Measurements from ENCODE around the gene OR6K3. TPM values are rescaled to one million over a fixed set of nuclear protein-coding genes. Genes with fewer than 3 reads are reported as not detected.

The OR6K3 gene
- total and polyA plus RNA-seq, 2 donors (not counting 1 experiment from before 2014, with no cell fraction given) = not detected

DNA sequence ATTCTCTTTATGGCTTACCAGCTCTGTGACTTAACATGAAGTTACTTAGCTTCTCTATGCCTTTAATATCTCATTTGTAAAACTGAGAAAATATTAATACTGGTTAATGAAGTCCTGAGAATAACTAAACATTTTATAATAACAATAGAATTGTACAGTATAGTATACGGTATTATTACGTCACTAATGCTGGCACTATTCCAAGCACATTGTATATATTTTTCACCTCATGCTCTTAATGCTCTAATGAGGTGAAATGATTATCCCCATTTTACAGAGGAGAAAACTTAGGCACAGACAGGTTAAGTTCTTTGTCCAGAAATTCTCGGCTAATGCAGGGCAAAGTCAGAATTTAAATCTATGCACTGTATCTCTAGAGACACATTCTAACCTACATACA lies 856 bp downstream of the OR6K3 start:
- Histone ChIP-seq H3K9me3 (ENCODE audit: control insufficient read depth, insufficient read depth, low read depth, low read length) (no peaks in the 10 kb centered on the region), H2AFZ (ENCODE audit: low read length) (no peak overlapping the region), H3K4me2 (ENCODE audit: extremely low read depth, insufficient read depth, low read length) (no peak overlapping the region), H3K4me3 (replicated peaks in 1 of 4; ENCODE audit: control extremely low read depth in 1 of 4, insufficient read depth in 1 of 4, low read depth in 3 of 4, low read length in 4 of 4) (no peak overlapping the region), H3K27me3 (ENCODE audit: control insufficient read depth, insufficient read depth, low read length) (no peaks in the 10 kb centered on the region), H3K27ac (ENCODE audit: insufficient read depth, low read length) (no peak overlapping the region), H4K20me1 (ENCODE audit: control insufficient read depth, extremely low read depth, insufficient read depth, low read length) (no peaks in the 10 kb centered on the region), H3K36me3 (ENCODE audit: control insufficient read depth, insufficient read depth, low read length) (no peaks in the 10 kb centered on the region), H3K4me1 (ENCODE audit: control insufficient read depth, extremely low read depth, insufficient read depth, low read length) (no peaks in the 10 kb centered on the region), H3K79me2 (ENCODE audit: control insufficient read depth, insufficient read depth, low read length) (no peaks in the 10 kb centered on the region), H3K9ac (ENCODE audit: insufficient read depth, low read length) (no peak overlapping the region)
- no peak for DNase-seq (ENCODE audit: low read depth in 2 of 2)
- TF ChIP-seq, protein P1, sequence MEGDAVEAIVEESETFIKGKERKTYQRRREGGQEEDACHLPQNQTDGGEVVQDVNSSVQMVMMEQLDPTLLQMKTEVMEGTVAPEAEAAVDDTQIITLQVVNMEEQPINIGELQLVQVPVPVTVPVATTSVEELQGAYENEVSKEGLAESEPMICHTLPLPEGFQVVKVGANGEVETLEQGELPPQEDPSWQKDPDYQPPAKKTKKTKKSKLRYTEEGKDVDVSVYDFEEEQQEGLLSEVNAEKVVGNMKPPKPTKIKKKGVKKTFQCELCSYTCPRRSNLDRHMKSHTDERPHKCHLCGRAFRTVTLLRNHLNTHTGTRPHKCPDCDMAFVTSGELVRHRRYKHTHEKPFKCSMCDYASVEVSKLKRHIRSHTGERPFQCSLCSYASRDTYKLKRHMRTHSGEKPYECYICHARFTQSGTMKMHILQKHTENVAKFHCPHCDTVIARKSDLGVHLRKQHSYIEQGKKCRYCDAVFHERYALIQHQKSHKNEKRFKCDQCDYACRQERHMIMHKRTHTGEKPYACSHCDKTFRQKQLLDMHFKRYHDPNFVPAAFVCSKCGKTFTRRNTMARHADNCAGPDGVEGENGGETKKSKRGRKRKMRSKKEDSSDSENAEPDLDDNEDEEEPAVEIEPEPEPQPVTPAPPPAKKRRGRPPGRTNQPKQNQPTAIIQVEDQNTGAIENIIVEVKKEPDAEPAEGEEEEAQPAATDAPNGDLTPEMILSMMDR (conservative IDR thresholded peaks at IDR 0.05 in 1 of 2, IDR thresholded peaks at IDR 0.05 in 1 of 2; ENCODE audit: low read depth in 1 of 2, low read length in 2 of 2) = no peak
- TF ChIP-seq EZH2 (IDR thresholded peaks at IDR 0.05; ENCODE audit: low read length, missing control alignments) = no peak

DNA sequence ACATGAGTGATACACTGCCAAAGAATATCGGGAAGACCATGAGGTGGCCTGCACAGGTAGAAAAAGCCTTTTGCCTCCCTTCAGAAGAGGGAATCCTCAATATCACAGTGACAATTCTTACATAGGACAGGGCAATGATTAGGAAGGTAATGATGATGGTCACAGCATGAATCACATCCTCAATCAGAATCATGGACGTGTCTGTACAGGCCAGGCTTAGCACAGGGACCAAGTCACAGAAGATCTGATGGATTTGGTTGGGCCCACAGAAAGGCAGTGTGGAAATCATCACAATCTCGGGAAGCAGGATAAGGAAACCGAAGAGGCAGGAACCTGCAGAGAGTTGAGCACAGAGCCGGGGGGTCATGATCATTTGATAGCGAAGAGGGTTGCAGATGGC lies 3.2 kb downstream of the OR6K3 start:
- no peak for DNase-seq (ENCODE audit: low read depth in 2 of 2)
- no peak overlapping the region for H3K27ac ChIP-seq (ENCODE audit: insufficient read depth, low read length)
- H3K79me2 ChIP-seq (ENCODE audit: control insufficient read depth, insufficient read depth, low read length) = no peaks in the 10 kb centered on the region
- H3K9me3 ChIP-seq (ENCODE audit: control insufficient read depth, insufficient read depth, low read depth, low read length) = no peaks in the 10 kb centered on the region
- no peaks in the 10 kb centered on the region for H4K20me1 ChIP-seq (ENCODE audit: control insufficient read depth, extremely low read depth, insufficient read depth, low read length)
- H3K4me2 ChIP-seq (ENCODE audit: extremely low read depth, insufficient read depth, low read length) = no peak overlapping the region
- no peaks in the 10 kb centered on the region for H3K36me3 ChIP-seq (ENCODE audit: control insufficient read depth, insufficient read depth, low read length)
- H3K4me1 ChIP-seq (ENCODE audit: control insufficient read depth, extremely low read depth, insufficient read depth, low read length) = no peaks in the 10 kb centered on the region
- no peaks in the 10 kb centered on the region for H3K27me3 ChIP-seq (ENCODE audit: control insufficient read depth, insufficient read depth, low read length)
- no peak overlapping the region for H3K9ac ChIP-seq (ENCODE audit: insufficient read depth, low read length)
- no peak overlapping the region for H2AFZ ChIP-seq (ENCODE audit: low read length)
- TF ChIP-seq, protein P1 (conservative IDR thresholded peaks at IDR 0.05 in 1 of 2, IDR thresholded peaks at IDR 0.05 in 1 of 2; ENCODE audit: low read depth in 1 of 2, low read length in 2 of 2) = no peak
- no peak for TF ChIP-seq EZH2 (IDR thresholded peaks at IDR 0.05; ENCODE audit: low read length, missing control alignments)
- H3K4me3 ChIP-seq (replicated peaks in 1 of 4; ENCODE audit: control extremely low read depth in 1 of 4, insufficient read depth in 1 of 4, low read depth in 3 of 4, low read length in 4 of 4) = no peak overlapping the region

DNA sequence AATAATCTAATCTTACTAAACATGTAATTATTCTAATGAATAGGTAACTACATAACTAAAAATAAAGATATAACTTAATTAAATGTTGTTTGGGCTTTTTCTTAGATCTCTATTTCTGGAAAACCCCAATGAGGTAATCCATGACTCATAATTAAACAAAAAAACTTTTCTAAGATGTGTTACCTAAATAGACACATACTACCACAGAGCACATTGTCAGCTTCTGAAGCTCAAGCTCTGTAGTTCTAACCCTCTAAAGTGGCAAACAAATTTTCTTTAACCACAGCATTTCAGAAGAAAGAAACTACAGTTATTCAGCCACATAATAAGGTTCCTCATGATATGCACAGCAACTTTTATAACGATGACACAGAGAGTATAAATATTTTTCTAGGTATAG lies 4.2 kb downstream of the OR6K3 start:
- H3K4me2 ChIP-seq (ENCODE audit: extremely low read depth, insufficient read depth, low read length) = no peak overlapping the region
- no peak overlapping the region for H2AFZ ChIP-seq (ENCODE audit: low read length)
- no peaks in the 10 kb centered on the region for H3K9me3 ChIP-seq (ENCODE audit: control insufficient read depth, insufficient read depth, low read depth, low read length)
- no peak overlapping the region for H3K27ac ChIP-seq (ENCODE audit: insufficient read depth, low read length)
- H3K4me1 ChIP-seq (ENCODE audit: control insufficient read depth, extremely low read depth, insufficient read depth, low read length) = no peaks in the 10 kb centered on the region
- TF ChIP-seq EZH2 (IDR thresholded peaks at IDR 0.05; ENCODE audit: low read length, missing control alignments) = no peak
- TF ChIP-seq, protein P1 (conservative IDR thresholded peaks at IDR 0.05 in 1 of 2, IDR thresholded peaks at IDR 0.05 in 1 of 2; ENCODE audit: low read depth in 1 of 2, low read length in 2 of 2) = no peak
- H3K36me3 ChIP-seq (ENCODE audit: control insufficient read depth, insufficient read depth, low read length) = no peaks in the 10 kb centered on the region
- H3K9ac ChIP-seq (ENCODE audit: insufficient read depth, low read length) = no peak overlapping the region
- no peak overlapping the region for H3K4me3 ChIP-seq (replicated peaks in 1 of 4; ENCODE audit: control extremely low read depth in 1 of 4, insufficient read depth in 1 of 4, low read depth in 3 of 4, low read length in 4 of 4)
- H4K20me1 ChIP-seq (ENCODE audit: control insufficient read depth, extremely low read depth, insufficient read depth, low read length) = no peaks in the 10 kb centered on the region
- no peaks in the 10 kb centered on the region for H3K27me3 ChIP-seq (ENCODE audit: control insufficient read depth, insufficient read depth, low read length)
- no peak for DNase-seq (ENCODE audit: low read depth in 2 of 2)
- no peaks in the 10 kb centered on the region for H3K79me2 ChIP-seq (ENCODE audit: control insufficient read depth, insufficient read depth, low read length)
